Right ventricle myocardium inferior (tissue), 1 donor: ENCODE data around the gene MRPL55. TPM values are rescaled to one million over a fixed set of nuclear protein-coding genes. Genes with fewer than 3 reads are reported as not detected.
A peak's percentile ranks its signal among the peaks of the same experiment; 100 is the strongest.

Source experiments
- ATAC-seq: fragments of 200-7000 bp; cut with Tn5 transposase; one replicate; pipeline ENCODE4 v1.9.1; 2020; ENCODE audit warnings: mild to moderate bottlenecking, moderate library complexity
- DNase-seq: peaks from one replicate; pipeline ENCODE4 v3.0.0; 2021; ENCODE audit errors: missing footprints
- intact Hi-C: fragments of 100-400 bp; cut with DNase I; formaldehyde crosslinking; loops from one replicate; pipeline ENCODE4 v1.11.0; 2022
- total RNA-seq: library from RNA; stranded (reverse); fragmentation: NEBNext Ultra II Directional; extraction: Animal tissue kit (Norgen Biotek cat#: 25700); gene quantifications from one replicate; pipeline ENCODE4 v1.2.1, GENCODE V29; 2021
- donor health status: DM: no; HTN: yes; CAD: no; lungs with severe emphysema.

MRPL55 gene
- total RNA-seq, 1 donor from 2014 or later = 57.0 TPM

DNA sequence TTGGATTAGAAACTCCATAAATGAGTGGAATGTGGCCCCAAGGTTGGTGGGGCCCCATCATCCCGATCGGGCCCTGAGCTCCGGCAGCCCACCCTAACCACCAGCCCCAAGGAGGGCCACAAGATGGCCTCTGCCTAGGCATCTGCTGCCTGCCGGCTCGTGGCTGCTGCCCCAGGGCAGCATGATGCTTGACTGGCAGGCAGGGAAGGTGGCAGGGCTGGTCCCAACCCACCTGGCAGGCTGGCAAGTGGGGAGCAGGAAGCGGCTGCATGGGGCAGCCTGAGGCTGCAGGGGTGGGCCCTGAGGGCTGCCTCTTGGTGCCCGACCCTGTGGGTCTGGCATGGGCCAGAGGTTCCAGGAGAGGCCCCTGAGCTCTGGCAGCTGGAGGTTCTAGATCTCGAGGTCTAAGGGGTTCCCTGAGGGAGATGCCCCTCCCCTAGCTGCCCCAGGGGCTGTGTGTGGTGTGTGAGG, 39.9 kb upstream of the MRPL55 start:
- intact Hi-C loops = no loop called here
- DNase-seq (no peak), ATAC-seq (no peak)

DNA sequence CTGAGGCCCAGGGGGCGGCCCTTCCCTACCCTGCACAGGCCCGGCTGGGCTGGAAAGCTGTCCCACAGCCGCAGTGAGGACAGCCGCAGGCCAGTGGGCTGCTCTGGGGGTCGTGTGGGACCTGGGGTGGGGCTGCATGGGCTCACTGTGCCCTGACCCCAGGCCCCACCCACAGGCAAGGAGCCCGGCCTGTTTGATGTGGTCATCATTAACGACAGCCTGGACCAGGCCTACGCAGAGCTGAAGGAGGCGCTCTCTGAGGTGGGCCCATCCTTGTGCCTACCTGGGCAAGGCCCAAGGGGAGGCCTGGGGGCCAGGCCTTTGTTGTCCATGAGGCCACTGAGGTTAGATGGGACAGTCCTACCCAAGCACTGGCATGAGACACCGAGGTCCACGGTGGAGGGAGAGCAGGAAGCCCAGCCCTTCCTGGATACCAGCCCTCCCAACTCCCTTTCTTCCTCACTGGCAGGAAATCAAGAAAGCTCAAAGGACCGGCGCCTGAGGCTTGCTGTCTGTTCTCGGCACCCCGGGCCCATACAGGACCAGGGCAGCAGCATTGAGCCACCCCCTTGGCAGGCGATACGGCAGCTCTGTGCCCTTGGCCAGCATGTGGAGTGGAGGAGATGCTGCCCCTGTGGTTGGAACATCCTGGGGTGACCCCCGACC, 39.2 kb upstream of the MRPL55 start:
- ATAC-seq (no peak), DNase-seq (no peak)
- intact Hi-C loops = no loop called here

DNA sequence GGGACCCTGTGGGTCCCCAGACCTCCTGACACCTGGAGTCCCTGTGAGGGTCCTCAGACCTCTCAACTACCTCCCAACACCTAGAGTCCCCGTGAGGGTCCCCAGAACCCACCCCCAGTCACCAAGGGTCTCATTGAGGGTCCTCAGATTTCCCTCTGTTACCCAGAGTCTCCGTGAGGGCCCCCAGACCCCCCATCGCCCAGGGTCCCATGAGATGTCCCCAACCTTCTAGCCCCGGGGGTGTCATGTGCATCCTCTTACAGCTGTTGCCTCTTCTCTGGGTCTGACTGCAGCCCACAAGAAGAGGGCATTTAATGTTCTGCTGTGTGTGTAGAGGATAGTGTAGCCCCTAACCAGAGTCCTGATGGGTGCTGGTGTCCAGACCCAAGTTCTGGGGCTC, 38.7 kb upstream of the MRPL55 start:
- intact Hi-C loops = no loop called here
- DNase-seq (no peak), ATAC-seq (no peak)

DNA sequence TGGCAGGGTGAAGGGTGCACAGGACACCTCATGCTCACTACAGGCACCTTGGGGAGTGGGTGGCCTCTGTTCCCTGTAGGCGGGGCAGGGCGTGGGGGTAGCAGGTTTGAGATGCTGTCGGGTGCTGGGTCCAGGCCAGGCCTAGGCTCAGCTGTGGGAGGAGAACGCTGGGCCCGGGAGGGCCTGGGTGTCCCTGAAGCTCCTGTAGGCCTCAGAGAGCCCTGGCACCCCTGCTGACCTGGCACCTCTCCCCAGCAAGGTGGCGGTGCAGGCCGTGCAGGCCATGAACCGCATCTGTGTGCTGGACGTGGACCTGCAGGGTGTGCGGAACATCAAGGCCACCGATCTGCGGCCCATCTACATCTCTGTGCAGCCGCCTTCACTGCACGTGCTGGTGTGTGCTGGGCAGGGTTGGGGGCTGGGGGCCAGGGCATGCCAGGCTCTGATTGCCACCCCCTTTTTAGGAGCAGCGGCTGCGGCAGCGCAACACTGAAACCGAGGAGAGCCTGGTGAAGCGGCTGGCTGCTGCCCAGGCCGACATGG, 38.1 kb upstream of the MRPL55 start:
- ATAC-seq (no peak), DNase-seq (no peak)
- intact Hi-C loops = no loop called here

DNA sequence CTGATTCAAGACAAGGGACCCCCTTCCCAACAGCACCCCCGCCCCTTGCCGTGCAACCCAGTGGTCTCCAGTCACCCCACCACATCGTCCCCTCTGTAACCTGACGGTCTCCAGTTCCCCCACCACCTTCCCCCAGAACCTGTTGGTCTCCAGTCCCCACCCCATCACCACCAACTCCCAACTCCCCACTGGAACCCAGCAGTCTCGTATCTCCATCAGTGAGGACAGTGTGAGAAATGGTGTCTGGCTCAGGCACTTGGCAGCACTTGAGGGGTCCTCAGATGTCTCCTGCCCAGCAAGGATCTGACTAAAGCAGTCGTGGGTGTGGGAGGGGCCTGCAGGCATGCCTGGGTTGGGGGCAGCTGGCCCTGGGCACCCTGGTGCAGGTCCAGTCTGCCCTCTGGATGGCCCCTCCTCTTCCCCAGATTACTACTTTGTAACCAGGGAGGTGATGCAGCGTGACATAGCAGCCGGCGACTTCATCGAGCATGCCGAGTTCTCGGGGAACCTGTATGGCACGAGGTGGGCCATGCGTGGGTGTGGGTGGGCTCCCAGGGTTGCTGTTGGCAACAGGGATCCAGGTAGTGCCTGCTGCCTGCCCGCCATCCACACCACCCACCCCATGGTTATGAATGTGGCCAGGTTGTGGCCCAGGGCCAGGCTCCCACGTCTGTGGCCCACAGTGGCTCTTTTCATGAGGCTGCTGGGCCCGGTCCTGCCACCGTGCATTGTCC, 37.5 kb upstream of the MRPL55 start:
- ATAC-seq (no peak), DNase-seq (peak; percentile 64)
- intact Hi-C loops = no loop called here

DNA sequence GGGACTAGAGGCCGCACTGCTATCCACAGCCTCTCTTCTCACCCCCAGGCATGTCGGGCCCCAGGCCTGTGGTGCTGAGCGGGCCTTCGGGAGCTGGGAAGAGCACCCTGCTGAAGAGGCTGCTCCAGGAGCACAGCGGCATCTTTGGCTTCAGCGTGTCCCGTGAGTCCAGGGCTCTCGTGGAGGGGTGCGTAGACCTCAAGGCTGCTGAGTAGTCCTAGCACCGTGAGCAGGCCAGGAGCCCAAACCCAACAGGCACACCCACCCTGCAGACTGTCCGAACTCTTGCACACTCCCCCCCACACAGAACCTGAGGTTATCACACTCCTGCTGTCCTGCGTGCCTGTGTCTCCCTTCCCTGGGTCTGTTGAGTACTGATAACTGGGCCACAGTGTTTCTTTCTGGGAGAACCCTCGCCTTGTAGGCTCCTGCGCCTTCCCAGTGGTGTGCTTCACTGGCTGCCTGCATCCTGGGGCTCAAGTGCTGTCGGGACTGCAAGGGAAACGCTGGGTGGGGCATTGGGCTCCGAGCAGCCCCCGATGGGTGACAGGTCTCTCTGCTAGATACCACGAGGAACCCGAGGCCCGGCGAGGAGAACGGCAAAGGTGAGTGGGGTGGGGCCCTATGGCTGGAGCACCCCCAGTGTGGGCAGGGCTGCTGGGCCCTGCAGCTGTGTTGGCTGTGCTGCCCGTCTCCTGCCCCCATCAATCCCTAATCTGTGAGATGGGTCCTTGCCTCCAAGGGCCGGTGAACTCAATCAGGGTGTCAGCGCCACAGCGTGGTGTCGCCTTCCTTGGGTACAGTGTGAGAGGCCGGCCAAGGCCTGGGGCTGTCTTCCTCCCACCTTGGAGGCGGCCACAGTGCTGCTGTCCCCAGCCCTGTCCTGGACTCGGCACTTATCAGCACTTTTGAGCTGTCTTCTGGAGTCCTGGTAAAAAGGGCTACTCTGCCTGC, 36.6 kb upstream of the MRPL55 start:
- ATAC-seq = no peak
- DNase-seq = no peak
- intact Hi-C loops = no loop called here

DNA sequence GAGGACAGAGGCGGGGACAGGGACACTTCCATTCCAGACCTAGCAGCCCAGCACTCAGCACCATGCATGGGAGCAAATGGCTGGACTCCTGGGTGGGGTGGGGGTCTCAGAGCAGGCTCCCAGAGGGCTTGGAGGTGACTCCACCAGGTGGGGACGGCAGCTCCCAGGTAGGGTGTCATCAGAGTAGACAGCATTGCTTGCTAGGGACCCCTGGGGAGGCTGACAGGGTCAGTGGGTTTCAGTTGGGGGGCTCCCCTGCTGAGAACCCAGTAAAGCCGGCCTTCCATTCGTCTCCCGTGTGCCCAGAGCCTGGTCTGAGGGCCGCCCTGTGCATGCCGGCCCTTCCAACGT, 35.9 kb upstream of the MRPL55 start:
- intact Hi-C loops = no loop called here
- DNase-seq = no peak
- ATAC-seq = no peak

DNA sequence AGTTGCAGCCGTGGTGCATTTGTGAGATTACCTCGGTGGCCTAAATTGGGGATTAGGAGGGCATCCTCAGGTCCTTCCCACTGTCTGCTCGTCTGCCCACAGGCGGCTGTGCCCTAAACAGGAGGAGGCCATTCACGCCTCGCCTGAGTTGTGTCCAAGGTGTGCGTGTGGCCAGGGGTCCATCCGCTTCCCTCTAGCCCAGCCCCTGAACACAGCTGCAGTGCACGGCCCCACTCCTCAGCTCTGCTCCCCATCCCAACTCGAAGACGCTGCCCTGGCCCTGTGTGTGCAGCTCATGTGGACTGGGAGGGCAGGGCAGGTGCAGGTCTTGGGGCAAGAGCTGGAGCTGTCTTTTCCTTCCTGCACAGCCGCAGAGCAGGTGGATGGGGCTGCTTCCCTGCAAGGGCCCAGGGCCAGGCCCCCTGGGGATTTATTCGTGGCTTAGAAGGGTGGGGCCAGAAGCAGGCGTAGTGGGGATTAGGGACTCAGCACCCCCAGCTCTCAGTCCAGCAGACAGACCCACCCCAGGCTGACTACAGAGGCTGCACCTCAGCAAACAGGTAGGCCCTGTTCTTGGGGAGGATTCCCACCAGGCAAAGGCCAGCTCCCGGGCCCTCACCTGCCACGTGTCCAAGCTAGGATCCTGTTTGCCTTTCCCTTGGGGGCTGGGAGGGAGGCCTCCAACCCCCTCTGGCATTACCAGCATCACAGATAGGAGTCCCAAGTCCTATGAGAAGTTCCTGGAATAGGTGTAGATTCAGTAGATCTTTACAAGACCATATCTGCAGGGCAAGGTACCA, 35.3 kb upstream of the MRPL55 start:
- DNase-seq = peak; percentile 64
- ATAC-seq = no peak
- intact Hi-C loops = no loop called here

DNA sequence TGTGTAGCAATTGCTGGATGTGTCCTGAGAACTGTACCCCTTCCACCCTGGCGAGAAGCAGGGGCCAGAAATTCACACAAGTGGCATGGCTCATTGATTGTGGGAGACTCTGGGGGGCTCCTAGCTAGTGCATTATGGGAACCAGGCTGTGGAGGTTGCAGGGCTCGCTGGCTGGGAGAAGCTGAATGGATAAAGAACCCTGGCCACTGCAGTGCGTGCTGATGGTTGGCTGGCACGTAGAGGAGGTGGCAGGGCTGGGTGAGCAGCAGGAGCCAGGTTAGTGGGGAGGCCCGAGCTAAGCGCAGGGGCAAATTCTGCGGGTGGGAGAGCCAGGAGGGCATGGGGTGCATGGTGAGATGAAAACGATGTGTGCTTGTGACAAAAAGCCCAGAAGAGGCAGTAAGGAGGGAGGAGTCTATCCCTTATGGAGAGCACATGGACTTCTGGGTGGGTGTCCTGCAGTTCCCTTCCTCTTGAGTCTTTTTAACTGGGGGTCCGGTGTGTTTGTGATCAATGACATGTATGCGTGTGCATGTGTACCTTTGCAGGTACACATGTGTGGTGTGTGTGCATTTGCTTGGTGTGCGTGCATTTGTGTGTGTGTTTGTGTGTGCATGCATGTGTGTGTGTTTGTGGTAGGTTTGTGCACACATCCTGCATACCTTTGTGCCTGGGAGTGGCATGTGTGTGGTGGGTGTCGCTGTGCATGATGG, 34.5 kb upstream of the MRPL55 start:
- no peak for DNase-seq
- intact Hi-C loops = no loop called here
- ATAC-seq = no peak

DNA sequence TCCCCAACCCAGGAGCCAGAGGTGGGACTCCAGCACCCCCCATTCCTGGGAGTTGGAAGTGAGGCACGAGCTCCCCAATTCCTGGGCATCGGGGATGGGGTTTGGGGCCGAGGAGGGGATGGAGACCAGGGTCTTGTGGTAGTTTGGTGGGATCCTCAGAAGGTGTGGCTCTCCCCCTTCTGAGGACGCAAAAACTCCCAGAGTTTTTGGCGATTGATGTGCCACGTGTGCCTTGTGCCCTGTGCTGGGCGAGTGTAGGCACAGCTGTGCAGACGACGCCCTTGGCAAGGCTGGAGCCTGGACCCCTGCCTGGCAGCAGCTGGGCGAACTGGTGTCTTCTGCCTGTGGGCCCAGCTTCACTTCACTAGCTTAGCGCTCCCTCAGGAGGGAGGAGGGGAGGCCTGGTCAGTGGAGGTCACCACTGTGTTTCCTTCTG, 33.6 kb upstream of the MRPL55 start:
- intact Hi-C loops = no loop called here

DNA sequence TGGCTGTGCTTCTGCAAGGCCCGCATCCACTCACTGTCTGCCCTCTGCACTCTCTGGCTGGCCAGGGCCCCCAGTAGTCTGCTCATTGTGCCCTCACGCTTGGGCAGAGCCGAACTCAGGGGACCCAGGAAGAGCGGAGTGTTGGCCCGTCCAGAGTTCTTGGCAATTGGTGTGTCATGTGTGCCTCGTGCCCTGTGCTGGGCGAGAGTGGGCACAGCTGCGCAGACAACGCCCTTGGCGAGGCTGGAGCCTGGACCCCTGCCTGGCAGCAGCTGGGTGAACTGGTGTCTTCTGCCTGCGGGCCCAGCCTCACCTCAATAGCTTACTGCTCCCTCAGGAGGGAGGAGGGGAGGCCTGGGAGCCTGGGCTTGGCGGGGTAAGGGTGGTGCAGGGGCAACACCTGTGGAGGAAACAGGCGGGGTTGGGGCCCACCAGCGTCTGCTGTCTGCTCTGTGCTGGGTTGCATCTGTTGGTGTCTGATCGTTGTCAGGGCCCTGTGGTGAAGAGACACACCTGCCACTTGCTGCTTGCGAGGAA, 33.1 kb upstream of the MRPL55 start:
- no peak for ATAC-seq
- DNase-seq = no peak
- intact Hi-C loops = no loop called here

More for the DNA sequence above, 33.6 kb upstream of the MRPL55 start:
- no peak for ATAC-seq
- DNase-seq = peak; percentile 59

DNA sequence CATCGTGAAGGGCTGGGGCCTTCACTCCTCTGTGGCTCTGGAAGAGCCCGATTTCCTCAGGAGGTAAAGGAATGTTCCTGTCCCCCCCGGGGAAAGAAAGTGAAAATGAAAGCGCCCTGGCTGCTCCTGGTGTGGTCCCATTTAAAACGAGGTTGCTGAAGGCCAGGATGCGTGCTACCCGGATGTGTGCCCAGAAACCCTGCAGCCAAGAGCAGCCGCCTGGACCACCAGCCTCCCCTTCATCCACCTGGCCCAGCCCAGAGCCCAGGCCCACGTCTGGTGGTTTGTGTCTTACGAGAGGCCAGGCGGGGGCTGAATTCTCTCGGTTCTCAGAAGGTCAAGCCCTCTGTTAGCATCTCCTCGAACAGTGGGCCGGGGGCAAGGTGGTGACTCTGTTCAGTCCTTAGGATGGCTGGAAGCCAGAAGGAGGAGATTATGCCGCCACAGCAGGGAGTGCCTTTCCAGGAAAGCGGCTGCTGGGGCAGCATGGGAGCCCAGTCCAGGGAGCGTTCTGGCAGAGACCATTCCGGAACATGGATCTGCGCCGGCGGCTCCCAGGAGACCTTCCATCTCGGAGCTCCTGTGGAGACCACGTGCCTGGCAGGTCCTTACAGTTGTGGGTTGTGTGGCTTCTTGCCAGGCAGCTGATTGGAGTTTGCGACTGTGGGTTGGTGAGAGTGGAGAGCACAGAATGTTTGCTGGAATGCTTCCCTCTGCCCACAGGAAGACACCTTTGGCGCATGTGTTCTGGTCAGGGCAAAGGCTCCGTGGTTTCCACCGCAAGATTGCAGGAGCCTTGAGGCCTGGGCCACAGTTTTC, 32.3 kb upstream of the MRPL55 start:
- intact Hi-C loops = loop anchor here (1.0 to 2.0 kb wide), 3 partner anchors 21 to 67 kb away; partner anchors contain the start of genes MRPL55 and OBSCN
- ATAC-seq = no peak
- peak; percentile 85 for DNase-seq

DNA sequence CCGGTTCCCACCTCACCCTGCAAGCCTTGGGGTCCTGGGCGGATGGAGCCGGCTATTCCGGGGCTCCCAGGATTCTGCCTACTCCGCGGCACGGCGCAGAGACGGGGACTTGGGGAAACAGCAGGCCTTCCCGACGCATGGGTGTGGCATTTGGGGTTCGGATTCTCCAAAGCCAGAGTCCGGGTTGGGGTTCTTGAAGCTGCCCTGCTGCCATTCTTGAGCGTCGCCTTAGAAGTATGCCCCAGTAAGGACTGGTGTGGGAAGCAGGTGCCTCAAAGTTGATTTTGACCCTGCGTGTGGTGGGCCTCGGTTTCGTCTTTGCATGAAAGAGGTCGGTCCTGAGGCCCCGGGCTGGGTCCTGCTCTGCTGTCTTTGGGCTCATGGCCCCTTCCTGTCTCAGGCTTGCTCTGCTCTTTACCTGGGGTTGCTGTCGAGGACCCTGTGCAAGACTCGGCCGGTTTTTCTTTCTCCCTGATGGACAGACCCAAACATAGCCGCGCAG, 31.7 kb upstream of the MRPL55 start:
- DNase-seq = no peak
- no peak for ATAC-seq
- intact Hi-C loops = loop anchor here (1.0 to 2.0 kb wide), 4 partner anchors 22 to 68 kb away; partner anchors contain the start of genes IBA57, MRPL55 and OBSCN

DNA sequence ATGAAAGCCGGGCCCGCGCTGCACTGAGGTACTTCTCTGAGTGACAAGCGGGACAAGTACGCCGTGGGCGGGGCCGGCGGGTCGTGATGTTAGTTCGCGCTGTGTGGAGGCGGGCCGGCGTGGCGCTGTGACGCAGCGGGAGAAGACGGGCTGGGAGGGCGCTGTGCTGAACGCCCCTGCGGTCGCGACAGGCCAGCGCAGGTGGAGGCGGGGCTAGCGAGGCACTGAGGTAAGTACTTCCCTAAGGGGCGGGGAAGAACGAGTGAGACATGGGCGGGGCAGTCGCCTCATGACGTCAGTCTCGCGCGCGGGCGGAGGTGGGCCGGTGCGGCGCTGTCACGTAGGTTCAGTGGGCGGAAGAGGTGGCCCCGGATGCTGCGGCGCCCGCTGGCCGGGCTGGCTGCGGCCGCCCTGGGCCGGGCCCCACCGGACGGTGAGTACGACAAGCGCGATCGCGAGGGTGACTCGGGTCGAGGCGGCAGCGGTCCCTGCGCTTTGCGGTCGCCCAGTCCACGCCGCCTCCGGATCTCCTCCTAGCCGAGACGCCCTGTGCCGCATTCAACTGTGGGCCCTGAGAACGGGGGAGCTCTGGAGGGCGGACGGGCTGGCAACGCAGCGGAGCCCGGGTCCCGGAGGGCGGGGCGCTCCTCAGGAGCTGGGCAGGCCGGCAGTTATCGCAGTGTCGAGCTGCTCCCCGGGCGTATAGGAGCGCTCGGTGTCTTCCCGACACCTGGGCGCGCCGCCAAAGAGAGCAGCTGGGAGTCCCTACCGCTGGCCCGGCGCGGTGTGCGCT, 31.0 kb upstream of the MRPL55 start, which contains the start of gene GUK1:
TSS of gene GUK1 (plus strand) at position 349 of the 793 bp plus-strand sequence. CDS start at position 373, 24 bp downstream.
- peak; percentile 95 for ATAC-seq
- peak; percentile 100 for DNase-seq
- intact Hi-C loops = loop anchor here (1.0 to 2.0 kb wide), 3 partner anchors 25 to 69 kb away; partner anchors contain the start of genes IBA57, MRPL55 and OBSCN

DNA sequence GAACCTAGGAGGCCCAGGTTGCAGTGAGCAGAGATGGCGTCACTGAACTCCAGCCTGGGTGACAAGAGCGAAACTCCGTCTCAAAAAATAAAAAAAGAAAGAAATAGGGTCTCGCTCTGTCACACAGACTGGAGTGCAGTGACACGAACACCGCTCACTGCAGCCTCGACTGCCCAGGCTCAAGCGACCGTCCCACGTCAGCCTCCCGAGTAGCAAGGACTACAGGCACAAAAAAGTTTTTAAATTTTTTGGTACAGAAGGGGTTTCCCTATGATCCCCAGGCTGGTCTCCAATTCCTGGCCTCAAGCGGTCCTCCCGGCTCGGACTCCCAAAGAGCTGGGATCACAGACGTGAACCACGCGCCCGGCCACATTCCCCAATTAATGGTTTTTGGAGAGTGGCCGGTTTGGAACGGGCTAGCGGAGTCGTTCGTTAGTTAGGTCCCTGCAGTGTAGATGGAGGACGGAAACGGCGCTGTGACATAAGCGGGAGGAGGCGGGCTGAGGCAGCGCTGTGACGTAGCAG, 30.4 kb upstream of the MRPL55 start:
- intact Hi-C loops = no loop called here
- DNase-seq (no peak), ATAC-seq (no peak)
